ENCODE data around the gene HPX.
A peak's percentile ranks its signal among the peaks of the same experiment; 100 is the strongest.

The HPX gene, protein sequence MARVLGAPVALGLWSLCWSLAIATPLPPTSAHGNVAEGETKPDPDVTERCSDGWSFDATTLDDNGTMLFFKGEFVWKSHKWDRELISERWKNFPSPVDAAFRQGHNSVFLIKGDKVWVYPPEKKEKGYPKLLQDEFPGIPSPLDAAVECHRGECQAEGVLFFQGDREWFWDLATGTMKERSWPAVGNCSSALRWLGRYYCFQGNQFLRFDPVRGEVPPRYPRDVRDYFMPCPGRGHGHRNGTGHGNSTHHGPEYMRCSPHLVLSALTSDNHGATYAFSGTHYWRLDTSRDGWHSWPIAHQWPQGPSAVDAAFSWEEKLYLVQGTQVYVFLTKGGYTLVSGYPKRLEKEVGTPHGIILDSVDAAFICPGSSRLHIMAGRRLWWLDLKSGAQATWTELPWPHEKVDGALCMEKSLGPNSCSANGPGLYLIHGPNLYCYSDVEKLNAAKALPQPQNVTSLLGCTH

DNA sequence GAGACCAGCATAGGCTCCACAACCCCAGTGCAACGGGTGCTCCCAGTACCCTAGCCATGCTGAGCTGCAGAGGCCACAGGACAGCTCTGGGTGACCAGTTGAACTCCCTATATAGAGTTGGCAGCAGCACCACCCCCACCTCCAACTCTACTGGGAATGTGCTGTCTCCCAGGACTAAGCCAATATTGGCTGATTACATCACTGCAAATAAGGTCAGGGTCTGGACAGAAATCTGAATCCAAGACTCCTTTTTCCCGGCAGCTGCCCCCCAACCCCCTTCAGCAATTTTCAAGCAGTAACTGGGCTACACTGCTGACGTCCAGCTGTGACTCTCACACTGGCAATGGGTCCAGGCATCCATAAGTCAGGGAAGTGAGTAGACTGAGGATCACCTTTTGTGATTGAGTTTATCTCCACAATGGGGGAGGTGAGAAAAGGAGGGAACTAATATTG lies at the start of gene HPX:
TSS of gene HPX (minus strand) at position 82 of the 453 bp plus-strand sequence. CDS start at position 58, 24 bp downstream.
- DNase-seq: no peak

DNA sequence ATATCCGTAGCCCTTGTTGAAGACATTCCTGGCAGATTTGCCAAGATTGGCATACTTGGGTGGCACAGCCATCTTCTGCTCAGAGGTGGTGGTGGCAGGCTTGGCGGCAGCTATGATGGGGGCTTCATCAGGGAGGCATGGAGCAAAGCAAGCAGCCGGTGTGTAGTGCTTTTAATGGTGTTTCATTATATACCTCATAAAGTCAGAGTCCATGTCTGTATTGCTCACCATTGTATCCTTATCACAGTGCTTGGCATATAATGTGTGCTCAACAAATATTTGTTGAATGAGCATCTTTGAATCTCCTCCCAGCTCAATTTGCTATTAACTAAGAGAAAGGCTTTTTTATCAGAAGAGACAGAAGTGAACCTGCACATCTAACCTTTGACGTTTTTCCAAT lies 48.5 kb upstream of the HPX start:
- DNase-seq: no peak

DNA sequence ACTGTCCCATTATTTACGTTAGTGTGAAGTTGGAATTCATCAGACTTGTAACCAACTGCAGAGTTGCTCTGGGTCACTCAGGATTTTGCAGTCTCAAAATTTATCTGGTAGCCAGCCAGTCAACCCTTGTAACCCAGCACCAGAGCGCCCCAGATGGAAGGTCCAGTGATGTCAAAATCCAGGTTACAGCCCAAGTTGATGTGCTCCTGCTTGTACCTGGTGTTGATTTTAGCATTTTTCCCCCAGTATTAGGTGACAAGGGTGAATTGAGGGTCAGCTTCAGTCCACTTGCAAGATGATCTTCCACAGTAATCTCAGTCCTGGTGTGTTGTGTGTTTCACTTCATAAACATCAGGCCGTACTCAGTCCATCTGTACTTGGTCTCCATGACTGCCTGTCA lies 48.0 kb upstream of the HPX start:
- DNase-seq: no peak

DNA sequence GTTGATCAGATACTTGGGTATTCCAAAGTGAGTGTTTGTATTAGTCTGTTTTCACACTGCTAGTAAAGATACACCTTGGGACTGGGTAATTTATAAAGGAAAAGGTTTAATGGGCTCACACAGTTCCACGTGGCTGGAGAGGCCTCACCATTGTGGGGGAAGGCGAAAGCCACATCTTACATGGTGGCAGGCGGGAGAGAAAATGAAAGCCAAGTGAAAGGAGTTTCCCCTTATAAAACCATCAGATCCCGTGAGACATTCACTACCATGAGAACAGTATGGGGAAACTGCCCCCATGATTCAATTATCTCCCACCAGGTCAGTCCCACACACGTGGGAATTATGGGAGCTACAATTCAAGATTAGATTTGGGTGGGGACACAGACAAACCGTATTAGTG lies 47.6 kb upstream of the HPX start:
- DNase-seq: no peak

DNA sequence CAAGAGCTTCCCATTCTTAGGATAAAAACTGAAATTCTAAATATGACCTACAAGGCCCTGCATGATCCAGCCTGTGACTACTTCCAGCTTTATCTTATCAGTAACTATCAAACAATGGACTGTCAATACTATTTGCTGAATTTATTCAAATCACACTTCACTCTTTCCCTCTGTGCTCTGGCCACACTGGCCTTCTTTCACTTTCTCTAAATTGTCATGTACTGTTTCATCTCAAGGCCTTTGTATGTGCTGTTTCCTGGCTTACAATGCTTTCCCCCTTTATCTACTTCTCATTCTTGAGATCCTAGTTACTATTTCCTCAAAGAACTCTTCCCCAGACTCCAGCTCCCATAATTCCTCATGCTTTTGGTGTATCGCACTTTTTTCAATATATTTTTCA lies 46.2 kb upstream of the HPX start:
- no peak for DNase-seq

DNA sequence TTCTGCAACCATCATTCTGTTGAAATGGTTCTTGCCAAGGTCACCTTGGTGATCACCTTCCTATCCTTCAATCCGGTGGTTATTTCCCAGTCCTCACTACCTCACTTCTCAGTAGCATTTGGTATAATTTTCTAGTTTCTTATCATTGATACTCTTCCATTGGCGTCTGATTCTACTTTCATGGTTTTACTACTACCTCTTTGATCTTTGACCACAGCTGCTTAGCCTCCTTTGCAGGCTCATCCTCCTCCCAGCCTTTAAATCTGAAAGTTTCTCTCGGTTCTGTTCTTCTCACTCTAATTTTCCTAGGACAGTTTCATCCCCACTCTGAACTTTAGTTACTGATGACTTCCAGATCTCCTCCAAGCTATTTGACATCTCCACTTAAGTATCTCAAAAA lies 45.5 kb upstream of the HPX start:
- no peak for DNase-seq

DNA sequence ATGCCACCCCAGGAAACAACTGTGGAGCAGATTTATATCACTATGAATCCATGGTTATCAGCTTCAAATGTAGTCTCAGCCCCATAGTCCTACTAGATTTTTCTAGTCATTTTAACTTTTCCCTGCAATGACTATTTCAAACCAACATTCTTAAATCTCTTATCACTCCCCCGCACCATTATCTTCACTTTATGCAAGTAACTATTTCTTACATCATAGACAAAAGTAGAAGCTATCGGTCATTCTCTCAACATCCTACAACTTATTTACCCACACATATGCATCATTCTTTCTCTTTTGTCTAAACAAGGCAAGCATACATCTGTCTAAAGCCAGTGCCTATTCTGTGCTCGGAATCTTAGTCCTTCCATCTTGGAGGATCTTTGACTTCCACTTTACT lies 44.9 kb upstream of the HPX start:
- DNase-seq: no peak

DNA sequence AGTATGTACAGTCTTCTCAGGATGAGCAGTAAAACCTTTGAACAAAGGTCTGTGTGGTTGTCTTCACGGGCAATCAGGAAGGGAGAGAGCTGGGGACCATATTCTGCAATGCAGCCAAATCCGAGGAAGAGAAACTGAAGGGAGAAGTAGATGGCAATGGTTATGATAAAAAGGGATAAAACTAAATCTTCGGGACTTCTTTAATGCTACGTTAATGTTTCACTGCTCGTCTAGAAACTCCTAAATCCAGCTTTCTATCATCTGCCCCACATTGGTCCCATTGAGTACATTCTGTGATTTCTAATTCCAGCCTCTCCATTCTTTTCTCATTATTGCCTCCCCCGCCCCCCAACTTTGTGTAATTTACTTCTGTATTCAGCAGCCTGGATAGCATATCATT lies 42.2 kb upstream of the HPX start:
- DNase-seq: no peak

DNA sequence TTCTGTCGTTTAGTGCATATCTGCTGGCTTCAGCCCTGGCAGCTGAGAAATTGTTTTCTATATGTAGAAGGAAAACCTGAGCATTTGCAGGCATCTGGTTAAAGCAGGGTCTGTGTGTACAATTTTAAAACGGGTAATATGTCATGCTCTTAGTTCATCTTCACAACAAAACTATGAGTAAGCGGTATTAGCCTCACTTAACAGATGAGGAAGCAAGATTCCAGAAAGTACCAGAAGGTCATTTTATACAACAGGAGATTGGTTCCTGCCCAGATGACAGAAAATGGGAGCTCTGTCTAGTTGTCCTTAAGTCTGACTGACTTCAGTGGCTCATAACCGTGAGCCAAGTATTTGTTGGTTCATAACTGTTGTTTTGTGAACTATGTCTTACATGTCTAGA lies 41.7 kb upstream of the HPX start:
- no peak for DNase-seq

DNA sequence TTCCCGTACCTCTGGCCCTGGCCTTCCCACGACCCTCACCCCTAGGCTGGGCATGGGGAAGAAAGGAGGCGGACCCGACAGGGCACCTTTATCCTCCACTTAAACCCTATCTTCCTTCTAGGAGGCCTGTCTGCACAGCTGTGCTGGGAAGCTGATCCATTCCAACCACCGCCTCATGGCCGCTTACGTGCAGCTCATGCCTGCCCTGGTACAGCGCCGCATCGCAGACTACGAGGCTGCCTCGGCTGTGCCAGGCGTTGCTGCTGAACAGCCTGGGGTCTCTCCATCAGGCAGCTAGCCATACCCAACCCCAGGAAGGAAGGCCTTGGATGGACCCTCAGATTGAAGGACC lies 41.1 kb upstream of the HPX start:
- DNase-seq: peak in 1 of 6 experiments; percentile 12

DNA sequence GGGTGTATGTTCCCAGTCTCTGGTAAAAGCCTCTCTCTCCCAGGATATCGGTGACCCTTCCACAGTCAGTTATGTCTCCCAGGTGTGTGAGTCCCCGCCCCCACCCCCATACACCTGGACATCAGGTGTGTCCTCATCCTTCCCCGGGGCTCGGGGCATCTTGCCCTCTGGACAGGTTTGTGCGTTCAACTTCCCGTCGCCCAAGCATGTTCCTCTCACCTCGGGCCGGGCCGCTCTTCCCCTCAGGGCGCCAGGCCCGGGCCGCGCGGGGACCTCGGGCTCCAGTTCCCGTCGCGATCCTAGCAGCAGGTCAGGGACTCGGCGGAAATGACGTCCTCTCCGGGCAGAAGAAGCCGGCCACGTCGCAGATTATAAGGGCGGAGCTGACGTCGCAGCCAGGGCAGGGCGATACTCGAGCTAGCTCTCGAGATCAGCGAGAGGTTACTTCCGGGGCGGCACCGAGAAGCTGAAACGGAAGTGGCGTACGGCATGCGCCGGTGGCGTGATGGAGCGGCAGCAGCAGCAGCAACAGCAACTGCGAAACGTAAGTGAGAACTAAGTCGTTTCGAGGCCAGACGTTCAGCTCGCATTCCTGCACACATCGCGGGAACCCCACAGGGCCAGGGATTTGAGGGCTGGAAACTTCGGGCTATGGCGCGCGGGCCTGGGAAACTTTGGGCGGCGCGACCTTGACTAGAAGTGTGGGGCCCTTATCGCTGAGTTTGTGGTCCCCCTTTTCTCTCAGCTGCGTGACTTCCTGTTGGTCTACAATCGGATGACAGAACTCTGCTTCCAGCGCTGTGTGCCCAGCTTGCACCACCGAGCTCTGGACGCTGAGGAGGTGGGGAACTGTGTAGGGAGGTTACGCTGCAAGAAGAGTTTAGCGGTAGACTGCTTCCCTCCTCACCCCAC lies 40.5 kb upstream of the HPX start, which contains the start of the genes ARFIP2 and TIMM10B:
TSS of gene ARFIP2 (minus strand) at position 320 of the 912 bp plus-strand sequence. CDS start 910 bp downstream, outside the sequence.
TSS of gene TIMM10B (plus strand) at position 490 of the 912 bp plus-strand sequence. CDS start at position 506, 16 bp downstream.
- DNase-seq: peak; percentile 89 to 97 (median 93)

DNA sequence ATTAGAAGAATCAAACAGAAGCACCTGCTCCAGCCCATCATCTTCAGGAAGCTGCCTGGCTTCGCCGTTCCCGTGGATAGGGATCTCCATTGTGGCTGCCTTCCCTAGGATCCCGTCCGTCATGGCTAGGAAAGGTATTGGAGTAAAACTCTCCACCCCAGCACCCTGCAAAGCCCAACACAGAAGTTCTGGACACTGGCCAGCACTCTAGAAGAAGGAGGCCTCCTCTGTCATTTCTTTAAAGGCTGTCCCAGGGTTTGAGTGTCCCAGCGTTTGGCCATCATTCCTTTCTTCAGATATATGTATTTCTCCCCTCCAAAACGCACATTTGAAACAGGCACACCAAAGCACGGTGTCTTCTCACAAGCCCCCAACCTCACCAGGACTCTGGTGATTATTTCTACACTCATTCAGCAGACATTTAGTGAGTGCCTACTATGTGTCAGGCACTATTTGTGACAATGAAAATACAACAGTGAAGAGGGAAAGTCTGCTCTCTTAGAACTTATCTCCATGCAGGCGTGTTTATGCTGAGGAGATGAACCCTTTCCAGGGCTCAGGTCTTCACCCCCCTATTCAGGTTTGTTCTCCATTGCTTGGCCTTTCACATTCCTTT lies 39.6 kb upstream of the HPX start:
- DNase-seq: no peak

DNA sequence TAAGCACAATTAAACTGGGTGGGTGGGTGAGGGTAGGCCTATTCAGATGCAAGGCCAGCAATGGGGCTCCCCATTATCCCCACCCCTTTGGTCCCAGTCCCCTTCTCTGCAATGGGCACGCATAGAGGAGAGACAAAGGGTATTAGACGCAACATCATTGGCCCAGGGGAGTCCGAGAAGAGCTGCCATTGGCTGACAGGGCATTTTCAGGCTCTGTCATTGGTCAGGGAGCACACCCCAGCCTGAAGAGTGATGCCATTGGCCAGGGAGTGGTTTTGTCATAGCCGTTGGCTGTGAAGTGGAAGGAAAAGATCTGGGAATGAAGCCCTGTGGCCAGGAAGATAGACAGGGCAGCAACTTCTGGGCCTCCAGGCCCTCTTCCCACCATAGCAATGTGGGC lies 35.8 kb upstream of the HPX start:
- DNase-seq: no peak

DNA sequence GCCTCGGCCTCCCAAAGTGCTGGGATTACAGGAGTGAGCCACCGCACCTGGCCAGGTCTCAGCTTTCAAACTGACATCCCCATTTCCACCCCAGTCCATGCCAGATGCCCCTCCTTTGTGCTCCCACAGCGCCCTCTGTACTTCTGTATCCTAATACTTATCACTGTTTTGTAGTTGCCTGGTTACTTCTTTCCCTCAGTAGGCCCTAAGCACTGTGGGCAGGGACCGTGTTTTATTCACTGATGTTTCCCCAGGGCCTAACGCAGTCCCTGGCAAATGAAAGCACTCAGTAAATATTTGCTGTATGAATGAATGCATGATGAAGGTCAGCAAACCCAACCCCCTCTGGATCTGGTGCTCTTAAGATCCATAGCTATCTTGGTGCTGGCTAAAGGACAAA lies 35.1 kb upstream of the HPX start:
- DNase-seq: no peak

DNA sequence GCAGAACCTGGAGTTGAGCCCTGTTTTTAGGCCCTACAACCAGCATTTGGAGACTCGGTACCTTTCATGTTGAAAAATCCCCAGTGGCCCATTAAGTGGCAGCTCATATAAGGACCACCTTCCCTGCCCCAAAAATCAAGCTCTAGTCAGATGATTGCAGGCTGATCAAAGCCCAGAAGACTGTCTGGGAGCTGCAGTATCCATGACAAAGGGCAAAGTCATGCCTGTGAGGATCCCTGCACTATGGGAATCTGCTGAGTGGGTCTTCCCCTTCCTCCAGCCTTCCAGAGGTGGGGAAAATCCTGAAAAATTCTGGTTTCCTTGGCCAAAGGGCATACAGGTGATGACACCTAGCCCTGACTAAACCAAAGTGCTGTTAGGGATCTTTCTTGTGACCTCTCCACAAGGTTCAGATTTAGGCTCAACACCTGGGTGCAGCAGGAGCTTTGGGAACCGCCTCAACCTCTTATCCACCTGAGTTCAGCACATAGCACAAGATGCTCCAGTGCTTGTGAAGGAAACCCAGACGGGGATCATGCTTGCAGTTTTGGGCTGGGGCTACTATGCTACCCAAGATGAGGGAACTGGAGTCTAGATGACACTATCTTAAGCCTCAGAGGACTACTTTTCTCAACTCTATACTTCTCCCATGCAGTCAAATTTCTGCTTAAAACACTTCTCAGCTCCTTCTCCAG lies 34.2 kb upstream of the HPX start:
- no peak for DNase-seq

DNA sequence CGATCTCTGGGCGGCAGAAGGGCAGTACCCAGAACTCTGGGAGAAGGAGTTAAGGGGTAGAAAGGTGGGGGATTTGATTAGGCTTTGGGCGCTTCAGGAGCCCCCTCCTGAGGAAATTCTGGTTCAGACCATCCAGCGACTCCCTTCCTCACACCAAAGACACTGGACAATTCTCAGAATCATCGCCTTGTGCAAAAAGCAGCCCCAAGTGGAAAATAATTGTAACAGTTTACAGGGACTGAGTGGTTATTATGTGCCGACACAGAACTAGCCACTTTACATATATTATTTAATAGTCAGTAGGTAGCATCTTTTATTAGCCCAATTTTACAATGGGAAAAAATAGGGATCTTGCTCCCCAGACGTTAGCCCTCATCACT lies 33.6 kb upstream of the HPX start:
- no peak for DNase-seq

DNA sequence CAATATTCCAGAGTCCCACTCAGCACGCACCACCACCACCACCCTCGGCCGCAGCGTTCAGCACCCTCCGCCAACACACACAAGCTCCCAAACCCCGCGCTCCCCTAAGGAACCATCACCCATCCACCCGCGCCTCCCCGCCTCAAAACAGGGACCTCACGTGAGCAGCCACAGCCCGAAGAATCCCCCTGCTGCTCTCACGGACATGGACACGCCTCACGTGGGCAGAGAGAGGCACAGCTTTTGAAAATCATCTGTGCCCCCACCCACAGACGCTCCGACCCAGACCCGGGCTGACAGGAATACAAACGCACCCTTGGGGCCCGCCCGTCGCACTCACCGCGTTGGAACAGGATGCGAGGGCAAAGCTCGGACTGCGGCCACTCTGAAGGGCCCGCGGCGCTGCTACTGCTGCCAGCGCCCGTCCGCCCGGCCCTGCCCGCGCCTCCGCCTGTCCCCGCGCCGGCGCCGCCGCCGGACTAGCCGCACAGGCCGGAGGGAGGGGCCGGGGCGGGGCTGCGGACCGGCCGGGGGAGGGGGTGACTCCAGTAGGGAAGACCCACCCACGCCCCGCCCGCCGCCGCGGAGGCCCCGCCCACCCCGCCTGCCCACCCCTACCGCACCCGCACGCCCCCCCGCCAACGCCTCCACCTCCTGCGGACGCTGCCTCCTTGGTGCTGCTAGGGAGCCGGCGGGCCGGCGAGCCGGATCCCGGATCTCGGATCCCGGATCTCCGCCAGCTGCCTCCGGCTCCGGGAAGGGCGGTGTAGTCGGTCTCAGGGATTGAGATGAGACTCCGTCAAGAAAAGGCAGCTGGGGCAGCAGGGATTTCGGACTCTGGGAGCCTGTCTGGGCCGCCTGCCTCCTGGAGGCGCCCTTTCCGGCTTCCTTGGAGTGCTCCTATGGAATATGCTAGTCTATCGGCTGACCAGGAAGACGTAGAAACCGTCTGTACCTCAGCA lies 32.9 kb upstream of the HPX start, which contains the start of gene TRIM3:
TSS of gene TRIM3 (minus strand) at position 491 of the 962 bp plus-strand sequence. CDS start 8,246 bp downstream, outside the sequence.
- peak; percentile 20 to 80 (median 60) for DNase-seq

DNA sequence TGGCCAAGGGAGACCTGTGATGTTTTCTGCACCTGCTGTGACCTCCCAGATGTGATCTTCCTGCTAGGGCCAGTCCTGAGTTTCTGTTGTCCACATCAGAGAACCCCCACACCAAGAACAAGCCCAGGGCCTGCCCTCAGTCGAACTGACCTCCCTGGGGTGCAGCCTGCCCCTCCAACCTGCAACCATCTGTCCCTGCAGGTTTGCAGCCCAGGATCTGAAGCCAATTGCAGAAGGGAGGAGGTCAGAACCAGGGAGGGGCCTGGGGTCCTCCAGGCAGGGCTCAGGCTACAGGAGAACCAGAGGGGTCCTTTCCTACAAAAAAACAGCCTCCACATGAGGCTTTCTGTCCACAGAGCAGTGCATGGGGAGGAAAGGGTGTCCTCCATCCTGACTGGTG lies 32.1 kb upstream of the HPX start:
- no peak for DNase-seq

DNA sequence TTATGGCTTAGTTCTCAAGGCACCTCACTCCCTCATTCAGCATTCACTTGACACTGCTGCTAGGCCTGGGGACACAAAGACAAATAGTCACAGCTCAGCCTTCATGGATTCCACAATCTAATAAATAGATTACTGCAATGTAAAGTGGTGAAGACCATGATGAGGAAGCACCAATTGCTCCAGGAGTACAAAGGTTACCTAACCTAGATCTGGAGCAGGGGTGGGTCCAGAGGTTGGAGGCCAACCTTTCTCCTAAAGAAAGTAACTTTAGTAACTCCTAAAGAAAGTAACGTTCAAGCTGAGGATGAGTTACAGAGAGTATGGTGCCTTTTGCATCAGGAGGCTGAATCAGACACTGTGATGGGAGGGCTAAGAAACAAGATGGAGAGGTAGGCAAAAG lies 28.8 kb upstream of the HPX start:
- DNase-seq: no peak

DNA sequence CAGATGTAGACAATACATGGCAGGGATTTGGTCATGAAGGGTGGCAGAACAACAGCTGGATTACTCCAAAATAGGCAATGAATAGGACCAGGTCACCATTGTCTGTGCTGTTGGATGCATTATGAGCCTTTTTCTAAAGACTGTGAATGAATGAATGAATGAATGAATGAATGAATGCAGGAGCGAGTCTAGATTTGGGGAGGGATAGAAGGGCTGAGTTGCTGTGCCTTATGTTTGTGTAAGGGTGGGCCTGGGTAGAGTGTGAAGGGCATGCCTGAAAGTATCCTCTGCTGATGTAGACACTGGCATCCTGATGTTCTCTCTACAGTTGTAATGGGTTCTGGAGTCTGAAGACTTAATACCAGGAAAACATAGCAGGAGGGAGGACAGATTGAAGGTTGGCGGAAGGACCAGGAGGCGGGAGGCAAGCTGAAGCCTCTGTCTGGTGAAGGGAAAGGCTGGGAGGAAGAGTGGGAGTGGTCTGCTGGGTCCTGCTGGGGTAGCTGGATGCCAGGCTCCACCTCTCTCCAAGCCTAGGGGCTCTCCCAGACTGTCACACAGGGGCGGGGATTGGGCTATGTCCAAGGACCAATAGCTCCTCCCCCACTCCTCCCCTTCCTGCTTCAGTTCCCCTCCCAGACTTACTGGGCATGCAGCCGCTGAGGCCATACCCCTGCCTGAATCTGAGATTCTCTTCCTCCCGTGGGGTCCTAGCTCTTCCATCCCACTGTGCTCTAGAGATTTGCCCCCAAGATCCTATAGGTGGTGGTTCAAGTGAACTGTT lies 28.1 kb upstream of the HPX start:
- no peak for DNase-seq

Measured in stimulated activated naive CD4-positive, alpha-beta T cell (primary cell).